DMS53 (cell line): ENCODE measurements around the gene TBC1D2B.

Experiments used
- DNase-seq: peaks from one replicate; lab custom pipeline; 2025; lab: John Stamatoyannopoulos, UW

TBC1D2B gene

GRCh38 chr15:78072080-78072892 lies 5.2 kb downstream of the TBC1D2B start:
- DNase-seq, result no peak

- DNase-seq, result no peak
Observed at GRCh38 chr15:78071383-78071782, 6.1 kb downstream of the TBC1D2B start.

- DNase-seq, result peak; percentile 55
Observed at GRCh38 chr15:78070049-78070700, 7.3 kb downstream of the TBC1D2B start.

GRCh38 chr15:78069462-78070029 lies 8.0 kb downstream of the TBC1D2B start:
- no peak for DNase-seq

- DNase-seq, result no peak
Observed at GRCh38 chr15:78069052-78069414, 8.5 kb downstream of the TBC1D2B start.

GRCh38 chr15:78067328-78068228 lies 9.9 kb downstream of the TBC1D2B start:
- DNase-seq, result peak; percentile 38

- no peak for DNase-seq
Observed at GRCh38 chr15:78065973-78066946, 11.3 kb downstream of the TBC1D2B start.

- no peak for DNase-seq
Observed at GRCh38 chr15:78065284-78065872, 12.1 kb downstream of the TBC1D2B start.

- no peak for DNase-seq
Observed at GRCh38 chr15:78064544-78064943, 13.0 kb downstream of the TBC1D2B start.

GRCh38 chr15:78063970-78064385 lies 13.5 kb downstream of the TBC1D2B start:
- no peak for DNase-seq

GRCh38 chr15:78063217-78063616 lies 14.3 kb downstream of the TBC1D2B start:
- DNase-seq, result peak; percentile 34

- peak; percentile 68 for DNase-seq
Observed at GRCh38 chr15:78061963-78062427, 15.5 kb downstream of the TBC1D2B start.

GRCh38 chr15:78060232-78060631 lies 17.3 kb downstream of the TBC1D2B start:
- DNase-seq, result no peak

GRCh38 chr15:78059110-78059839 lies 18.2 kb downstream of the TBC1D2B start:
- peak; percentile 79 for DNase-seq

- DNase-seq, result peak; percentile 55
Observed at GRCh38 chr15:78058401-78058935, 19.0 kb downstream of the TBC1D2B start.

- no peak for DNase-seq
Observed at GRCh38 chr15:78057803-78058202, 19.7 kb downstream of the TBC1D2B start.

GRCh38 chr15:78056714-78057269 lies 20.7 kb downstream of the TBC1D2B start:
- DNase-seq, result peak; percentile 70

GRCh38 chr15:78055919-78056713 lies 21.4 kb downstream of the TBC1D2B start:
- DNase-seq, result peak; percentile 62
